Measurements from ENCODE around the gene ATXN1.
"Not testable (repeated sequence)": the region's sequence is repeated elsewhere in the genome, so short reads cannot be mapped to it uniquely, and the experiment has no call there.

Gene ATXN1

DNA sequence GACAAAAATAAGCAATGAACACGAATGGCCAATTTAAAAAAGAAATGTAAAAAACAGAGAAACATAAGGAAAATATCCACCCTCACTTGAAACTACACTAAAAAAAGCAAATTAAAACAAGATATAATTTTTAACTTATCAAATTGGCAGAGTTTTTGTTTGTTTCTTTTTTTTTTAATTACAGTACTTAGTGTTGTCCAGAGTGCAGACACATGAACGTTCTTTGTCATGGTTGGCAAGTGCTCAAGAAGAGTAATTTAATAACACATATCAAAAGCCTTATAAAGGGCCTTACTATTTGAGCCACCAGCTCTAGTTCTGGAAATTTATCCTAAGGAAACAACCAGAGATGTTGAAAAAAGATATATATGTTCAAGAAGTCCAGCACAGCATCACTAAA is 142.3 kb downstream of the ATXN1 start:
- TF ChIP-seq, protein P1, sequence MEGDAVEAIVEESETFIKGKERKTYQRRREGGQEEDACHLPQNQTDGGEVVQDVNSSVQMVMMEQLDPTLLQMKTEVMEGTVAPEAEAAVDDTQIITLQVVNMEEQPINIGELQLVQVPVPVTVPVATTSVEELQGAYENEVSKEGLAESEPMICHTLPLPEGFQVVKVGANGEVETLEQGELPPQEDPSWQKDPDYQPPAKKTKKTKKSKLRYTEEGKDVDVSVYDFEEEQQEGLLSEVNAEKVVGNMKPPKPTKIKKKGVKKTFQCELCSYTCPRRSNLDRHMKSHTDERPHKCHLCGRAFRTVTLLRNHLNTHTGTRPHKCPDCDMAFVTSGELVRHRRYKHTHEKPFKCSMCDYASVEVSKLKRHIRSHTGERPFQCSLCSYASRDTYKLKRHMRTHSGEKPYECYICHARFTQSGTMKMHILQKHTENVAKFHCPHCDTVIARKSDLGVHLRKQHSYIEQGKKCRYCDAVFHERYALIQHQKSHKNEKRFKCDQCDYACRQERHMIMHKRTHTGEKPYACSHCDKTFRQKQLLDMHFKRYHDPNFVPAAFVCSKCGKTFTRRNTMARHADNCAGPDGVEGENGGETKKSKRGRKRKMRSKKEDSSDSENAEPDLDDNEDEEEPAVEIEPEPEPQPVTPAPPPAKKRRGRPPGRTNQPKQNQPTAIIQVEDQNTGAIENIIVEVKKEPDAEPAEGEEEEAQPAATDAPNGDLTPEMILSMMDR (IDR thresholded peaks at IDR 0.05; ENCODE audit: control extremely low read depth, extremely low read depth, low read depth, missing control alignments), result no peak
- ChIA-PET POLR2A (no interaction called here), CTCF (no interaction called here)
- no peak for DNase-seq (ENCODE audit: extremely low spot score)

DNA sequence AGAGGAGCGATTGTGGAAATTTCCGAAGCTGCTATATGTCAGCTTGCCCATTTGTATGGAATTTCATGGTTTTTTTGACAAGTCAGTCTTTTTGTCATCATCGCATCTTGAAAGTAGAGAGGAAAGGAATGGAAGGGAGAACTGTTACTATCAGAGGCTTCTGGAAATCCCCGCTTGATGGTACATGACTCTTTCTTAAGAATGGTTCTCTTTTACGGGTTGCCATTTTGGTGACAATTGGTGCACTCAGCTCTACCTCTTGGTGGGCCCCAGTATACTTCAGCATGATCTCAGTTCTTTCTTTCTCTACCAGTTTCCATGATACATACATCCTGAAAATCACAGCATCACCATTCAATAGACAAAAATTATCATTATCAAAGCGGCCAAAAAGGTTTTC is 146.0 kb downstream of the ATXN1 start:
- CTCF ChIA-PET; DNase-seq (ENCODE audit: extremely low spot score); POLR2A ChIA-PET: not testable (repeated sequence)

DNA sequence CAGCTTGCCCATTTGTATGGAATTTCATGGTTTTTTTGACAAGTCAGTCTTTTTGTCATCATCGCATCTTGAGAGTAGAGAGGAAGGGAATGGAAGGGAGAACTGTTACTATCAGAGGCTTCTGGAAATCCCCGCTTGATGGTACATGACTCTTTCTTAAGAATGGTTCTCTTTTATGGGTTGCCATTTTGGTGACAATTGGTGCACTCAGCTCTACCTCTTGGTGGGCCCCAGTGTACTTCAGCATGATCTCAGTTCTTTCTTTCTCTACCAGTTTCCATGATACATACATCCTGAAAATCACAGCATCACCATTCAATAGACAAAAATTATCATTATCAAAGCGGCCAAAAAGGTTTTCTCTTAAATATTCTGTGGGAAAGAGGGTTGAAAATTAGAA is 147.1 kb downstream of the ATXN1 start:
- POLR2A ChIA-PET; DNase-seq (ENCODE audit: extremely low spot score); CTCF ChIA-PET: not testable (repeated sequence)

DNA sequence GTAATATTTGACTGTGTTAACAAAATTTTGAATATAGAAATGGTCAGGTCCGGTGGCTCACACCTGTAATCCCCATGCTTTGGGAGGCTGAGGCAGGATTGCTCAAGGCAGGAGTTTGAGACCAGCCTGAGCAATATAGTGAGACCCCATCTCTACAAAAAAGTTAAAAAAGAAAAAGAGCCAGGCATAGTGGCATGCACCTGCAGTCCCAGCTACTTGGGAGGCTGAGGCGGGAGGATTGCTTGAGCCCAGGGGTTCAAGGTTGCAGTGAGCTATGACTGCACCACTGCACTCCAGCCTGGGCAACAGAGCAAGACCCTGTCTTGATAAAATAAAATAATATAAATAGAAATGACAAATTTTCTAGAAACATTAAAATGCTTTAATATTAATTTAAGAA is 147.8 kb downstream of the ATXN1 start:
- POLR2A ChIA-PET, result not testable (repeated sequence)
- CTCF ChIA-PET, result interaction anchor here (1.0 kb wide), 1 partner anchor 72 kb away, joined by 4 read pairs; no protein-coding TSS in a partner anchor

DNA sequence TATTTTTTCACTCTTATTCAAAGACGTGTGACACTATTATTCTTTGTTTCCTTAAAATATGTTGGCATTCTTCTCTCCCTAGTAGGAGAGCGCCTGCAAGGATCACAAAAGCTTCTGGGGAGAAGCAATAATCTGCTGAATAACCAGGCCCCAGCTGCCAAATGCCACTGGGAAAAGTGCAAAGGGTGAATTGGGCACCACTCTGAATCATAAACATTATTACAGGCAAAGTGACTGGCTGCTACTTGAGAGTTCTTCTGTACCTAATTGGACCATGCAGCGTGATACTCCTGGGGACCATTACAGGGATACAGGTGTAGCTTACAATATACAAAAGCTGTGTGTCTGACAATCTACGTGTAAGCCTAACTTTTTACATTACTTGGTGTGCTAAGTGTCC is 152.8 kb downstream of the ATXN1 start:
- CTCF ChIA-PET, result interaction anchor here (1.0 to 1.3 kb wide), 2 partner anchors 9 to 20 kb away, joined by 3 to 5 read pairs; no protein-coding TSS in a partner anchor
- DNase-seq (ENCODE audit: extremely low spot score), result no peak
- TF ChIP-seq, protein P1 (IDR thresholded peaks at IDR 0.05; ENCODE audit: control extremely low read depth, extremely low read depth, low read depth, missing control alignments), result no peak
- POLR2A ChIA-PET, result no interaction called here

More for the DNA sequence above, 147.8 kb downstream of the ATXN1 start:
- DNase-seq (ENCODE audit: extremely low spot score), result not testable (repeated sequence)

DNA sequence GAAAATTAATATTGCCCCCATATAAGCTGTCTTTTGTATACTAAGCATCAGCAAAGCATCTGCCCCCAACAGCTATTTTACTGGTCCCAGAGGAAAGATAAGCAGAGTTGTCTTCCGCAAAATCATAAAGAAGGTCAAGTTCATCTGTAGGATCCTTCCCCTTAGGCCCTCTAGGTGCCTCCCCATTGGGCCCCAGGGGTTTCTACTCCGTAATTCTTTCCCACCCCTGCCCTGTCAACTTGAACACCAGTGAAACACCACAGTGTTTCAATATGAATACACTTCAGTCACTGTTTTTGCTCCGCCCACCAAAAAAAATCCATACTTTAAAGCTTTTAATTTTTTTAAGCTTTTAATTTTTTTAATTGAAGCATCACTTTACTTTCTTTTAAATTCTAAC is 159.2 kb downstream of the ATXN1 start:
- TF ChIP-seq, protein P1 (IDR thresholded peaks at IDR 0.05; ENCODE audit: control extremely low read depth, extremely low read depth, low read depth, missing control alignments), result no peak
- POLR2A ChIA-PET, result interaction anchor here (0.6 kb wide), 1 partner anchor 166 kb away, joined by 4 read pairs; no protein-coding TSS in a partner anchor
- CTCF ChIA-PET, result interaction anchor here (0.9 to 1.5 kb wide), 6 partner anchors 9 to 270 kb away, joined by 3 to 11 read pairs (median 4); no protein-coding TSS in a partner anchor
- DNase-seq (ENCODE audit: extremely low spot score), result peak; percentile 80

DNA sequence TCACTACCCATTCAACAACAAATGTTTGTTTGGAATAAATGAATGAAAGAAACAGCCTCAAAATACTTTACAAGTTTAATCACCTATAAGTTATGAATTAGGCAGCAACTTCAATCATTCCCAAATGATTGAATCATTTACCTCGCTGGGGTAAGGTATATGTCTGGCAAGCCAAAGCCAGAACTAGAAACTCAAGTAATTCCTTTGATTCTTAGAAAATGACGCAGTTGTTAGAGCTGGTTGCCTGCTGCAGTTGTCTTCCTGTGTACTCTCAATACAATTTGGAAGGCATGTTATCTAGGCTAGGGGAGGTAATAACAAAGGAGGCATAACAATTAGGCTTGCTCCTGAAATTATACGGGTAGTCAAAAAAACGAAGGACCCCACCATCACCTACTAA is 160.6 kb downstream of the ATXN1 start:
- ChIA-PET CTCF (interaction anchor here (0.9 to 1.5 kb wide), 5 partner anchors 9 to 161 kb away, joined by 3 to 5 read pairs (median 3); no protein-coding TSS in a partner anchor), POLR2A (no interaction called here)
- TF ChIP-seq, protein P1 (IDR thresholded peaks at IDR 0.05; ENCODE audit: control extremely low read depth, extremely low read depth, low read depth, missing control alignments), result no peak
- DNase-seq (ENCODE audit: extremely low spot score), result no peak

DNA sequence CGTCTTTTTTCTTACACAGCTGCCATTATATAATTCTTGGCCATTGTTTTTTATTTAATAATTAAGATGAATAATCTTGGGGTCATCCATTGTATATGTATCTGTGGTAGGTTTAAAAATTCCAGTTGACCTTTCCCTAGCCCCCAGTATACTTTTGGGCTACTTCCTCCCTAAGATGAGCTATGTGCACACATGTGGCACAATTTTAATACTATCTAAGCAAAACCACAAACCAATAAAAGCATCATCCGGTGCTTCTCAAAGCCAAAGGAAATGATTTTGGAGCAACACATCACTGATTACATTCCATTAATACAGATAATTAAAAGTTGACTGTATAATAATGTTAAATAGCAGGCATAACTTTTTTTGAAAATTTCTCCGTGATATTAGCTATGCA is 161.2 kb downstream of the ATXN1 start:
- no peak for DNase-seq (ENCODE audit: extremely low spot score)
- CTCF ChIA-PET, result interaction anchor here (0.9 to 1.9 kb wide), 7 partner anchors 8 to 139 kb away, joined by 3 to 5 read pairs (median 3); no protein-coding TSS in a partner anchor
- POLR2A ChIA-PET, result no interaction called here
- TF ChIP-seq, protein P1 (IDR thresholded peaks at IDR 0.05; ENCODE audit: control extremely low read depth, extremely low read depth, low read depth, missing control alignments), result no peak

Data from GM10248 (cell line).